ENCODE results near the gene ARID3B.
"Not testable (repeated sequence)": the region's sequence is repeated elsewhere in the genome, so short reads cannot be mapped to it uniquely, and the experiment has no call there.

ARID3B gene, protein sequence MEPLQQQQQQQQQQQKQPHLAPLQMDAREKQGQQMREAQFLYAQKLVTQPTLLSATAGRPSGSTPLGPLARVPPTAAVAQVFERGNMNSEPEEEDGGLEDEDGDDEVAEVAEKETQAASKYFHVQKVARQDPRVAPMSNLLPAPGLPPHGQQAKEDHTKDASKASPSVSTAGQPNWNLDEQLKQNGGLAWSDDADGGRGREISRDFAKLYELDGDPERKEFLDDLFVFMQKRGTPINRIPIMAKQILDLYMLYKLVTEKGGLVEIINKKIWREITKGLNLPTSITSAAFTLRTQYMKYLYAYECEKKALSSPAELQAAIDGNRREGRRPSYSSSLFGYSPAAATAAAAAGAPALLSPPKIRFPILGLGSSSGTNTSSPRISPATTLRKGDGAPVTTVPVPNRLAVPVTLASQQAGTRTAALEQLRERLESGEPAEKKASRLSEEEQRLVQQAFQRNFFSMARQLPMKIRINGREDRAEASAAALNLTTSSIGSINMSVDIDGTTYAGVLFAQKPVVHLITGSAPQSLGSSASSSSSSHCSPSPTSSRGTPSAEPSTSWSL

DNA sequence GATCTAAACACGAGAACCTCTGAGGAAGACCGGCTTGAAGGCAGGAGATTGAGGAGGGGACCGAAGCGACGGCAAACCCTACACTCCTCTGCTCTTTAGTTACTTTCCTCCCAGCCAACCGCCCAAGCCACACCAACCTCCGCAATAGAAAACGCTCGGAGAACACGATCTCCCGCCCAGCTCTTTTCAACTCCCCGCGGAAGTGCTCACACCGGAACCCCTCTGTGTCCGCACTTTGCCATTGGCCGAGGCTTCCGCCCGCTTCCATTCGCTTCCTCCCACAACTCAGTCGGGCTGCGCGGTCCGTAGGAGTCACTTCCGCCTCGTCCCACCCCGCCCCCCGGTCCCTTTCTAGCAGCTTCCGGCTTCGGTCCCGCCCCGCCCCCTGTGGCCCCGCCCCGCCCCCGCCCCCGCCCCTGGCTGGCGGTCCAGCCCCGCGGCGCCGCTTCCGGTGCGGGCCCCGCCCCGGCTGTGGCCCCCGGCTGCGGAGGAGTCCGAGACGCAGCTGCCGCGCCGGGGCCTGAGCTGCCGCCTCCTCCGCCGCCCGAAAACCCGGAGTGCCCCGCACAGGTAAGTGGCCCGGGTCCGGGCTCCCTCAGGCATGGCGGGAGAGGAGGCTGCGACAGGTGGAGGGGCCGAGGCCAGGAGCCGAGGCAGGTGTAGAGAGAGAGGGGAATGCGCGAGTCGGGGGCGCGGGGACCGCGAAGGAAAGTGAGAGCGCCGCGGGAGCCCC lies at the start of gene ARID3B:
Gene ARID3B (plus strand): TSS at position 460 of the 733 bp plus-strand sequence. CDS start 2,717 bp downstream, outside the sequence.
- DNase-seq (ENCODE audit: low spot score) = peak; percentile 98

DNA sequence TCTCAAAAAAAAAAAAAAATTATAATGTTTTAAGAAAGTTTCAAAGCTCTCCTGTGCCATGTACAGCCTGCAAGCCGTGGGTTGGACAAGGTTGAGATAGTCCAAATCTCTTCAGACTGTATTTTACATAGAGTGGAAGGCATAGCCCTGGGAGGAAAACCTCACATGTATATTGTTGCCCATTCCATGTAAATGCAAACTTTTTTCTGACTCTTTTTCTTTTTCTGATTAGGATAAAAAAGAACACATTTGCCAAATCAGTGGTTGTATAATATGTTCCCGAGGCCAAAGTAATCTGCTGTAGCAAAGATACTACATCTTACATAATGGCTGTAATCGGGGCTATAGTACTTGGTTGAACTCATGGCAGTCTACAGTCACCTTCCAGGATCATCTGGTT lies 44.4 kb upstream of the ARID3B start:
- no peak for DNase-seq (ENCODE audit: low spot score)

DNA sequence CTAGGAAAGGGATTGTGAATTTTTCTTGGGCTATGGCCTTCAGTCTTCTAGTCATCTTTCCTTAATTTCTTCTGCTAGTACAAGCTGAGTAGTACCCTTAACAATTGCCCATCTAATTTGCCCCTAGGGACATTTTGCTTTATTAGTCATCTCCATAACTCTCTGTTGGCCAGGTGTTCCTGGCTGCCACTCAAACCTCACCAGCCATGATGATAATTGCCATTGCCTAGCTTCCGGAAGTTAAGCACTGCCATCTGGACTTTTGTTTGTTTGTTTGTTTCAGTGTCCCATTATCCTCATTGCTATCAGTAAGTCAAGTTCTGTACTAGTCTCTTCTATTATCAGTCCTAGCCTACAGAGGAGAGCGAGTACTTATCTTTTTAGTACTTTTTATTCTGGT lies 43.4 kb upstream of the ARID3B start:
- DNase-seq (ENCODE audit: low spot score) = peak; percentile 18

DNA sequence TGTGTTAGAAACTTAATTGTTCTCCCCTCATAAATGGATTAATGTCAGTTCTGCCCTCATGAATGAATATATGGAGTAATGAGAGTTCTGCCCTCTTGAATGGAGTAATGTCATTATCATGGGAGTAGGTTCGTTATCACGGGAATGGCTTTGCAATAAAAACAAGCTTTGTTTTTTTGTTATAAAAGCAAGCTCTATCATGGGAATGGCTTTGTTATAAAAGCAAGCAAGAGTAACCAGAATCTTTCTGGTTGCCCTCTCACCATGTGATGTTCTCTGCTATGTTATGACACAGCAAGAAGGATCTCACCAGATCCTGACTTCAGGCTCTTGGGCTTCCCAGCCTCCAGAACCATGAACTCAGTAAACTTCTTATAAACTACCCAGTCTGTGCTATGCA lies 41.7 kb upstream of the ARID3B start:
- no peak for DNase-seq (ENCODE audit: low spot score)

DNA sequence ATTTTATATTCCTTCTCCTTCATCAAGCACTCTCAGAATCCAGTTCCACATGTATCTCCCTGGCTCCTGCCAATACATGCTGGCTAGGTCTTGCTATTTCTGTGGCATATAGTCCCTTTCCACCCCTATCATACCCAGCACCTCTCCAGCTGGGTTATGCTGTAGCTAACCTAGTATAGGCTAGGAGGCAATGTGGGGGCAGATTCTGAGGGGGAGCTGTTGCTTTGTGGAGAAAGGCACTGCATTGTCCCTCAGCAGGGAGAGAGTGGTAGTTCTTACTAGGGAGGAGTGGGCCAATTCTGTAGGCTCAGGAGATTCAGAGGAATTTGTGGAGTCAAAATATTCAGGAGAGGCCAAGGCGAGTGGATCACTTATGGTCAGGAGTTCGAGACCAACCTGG lies 40.6 kb upstream of the ARID3B start:
- DNase-seq (ENCODE audit: low spot score) = no peak

DNA sequence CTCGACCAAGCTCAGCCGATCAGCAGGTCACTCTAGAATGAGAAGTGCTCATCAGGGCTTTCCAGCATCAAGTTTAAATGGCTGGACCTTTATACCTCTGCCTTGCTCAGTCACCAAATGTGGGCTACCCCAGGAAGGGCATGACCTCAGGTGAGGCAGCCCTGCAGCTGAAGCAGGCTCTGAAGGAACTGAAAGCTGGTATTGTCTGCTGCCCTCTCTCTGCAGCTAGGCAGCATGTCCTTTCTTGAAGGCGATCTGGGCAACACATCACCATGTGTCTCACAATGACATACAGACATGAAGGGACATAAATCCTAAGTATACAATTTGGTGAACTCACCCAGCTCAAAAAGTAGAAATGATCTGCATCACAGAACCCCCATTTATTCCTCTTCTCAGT lies 38.7 kb upstream of the ARID3B start:
- no peak for DNase-seq (ENCODE audit: low spot score)

DNA sequence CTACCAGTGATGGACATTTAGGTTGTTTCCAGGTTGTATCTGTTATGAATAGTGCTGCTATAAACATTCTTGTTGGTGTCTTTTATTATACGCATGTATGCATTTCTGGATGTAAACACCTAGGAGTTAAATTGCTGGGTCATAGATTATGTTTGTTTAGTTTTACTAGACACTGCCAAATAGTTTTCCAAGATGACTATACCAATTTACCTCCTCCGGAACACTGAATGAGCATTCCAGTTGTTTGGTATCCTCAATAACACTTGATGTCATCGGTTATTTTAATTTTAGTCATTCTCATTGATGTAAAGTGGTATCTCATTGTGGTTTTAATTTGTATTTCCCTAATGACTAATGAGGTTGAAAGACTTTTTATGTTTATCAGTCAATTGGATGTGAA lies 36.6 kb upstream of the ARID3B start:
- no peak for DNase-seq (ENCODE audit: low spot score)

DNA sequence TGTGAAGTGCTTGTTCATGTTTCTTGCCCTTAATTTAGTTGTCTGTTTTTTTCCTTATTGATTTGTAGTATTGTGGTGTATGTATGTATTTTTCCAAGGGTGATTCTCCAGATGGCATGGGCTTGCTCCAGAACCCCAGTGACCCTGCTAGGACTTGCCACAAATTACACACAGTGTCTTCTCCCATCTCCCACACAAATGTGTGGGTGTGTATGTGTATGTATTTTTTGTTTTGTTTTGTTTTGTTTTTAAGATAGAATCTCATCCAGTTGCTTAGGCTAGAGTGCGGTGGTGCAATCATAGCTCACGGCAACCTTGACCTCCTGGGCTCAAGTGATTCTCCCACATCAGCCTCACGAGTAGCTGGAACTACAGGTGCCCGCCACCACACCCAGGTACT lies 36.2 kb upstream of the ARID3B start:
- no peak for DNase-seq (ENCODE audit: low spot score)

DNA sequence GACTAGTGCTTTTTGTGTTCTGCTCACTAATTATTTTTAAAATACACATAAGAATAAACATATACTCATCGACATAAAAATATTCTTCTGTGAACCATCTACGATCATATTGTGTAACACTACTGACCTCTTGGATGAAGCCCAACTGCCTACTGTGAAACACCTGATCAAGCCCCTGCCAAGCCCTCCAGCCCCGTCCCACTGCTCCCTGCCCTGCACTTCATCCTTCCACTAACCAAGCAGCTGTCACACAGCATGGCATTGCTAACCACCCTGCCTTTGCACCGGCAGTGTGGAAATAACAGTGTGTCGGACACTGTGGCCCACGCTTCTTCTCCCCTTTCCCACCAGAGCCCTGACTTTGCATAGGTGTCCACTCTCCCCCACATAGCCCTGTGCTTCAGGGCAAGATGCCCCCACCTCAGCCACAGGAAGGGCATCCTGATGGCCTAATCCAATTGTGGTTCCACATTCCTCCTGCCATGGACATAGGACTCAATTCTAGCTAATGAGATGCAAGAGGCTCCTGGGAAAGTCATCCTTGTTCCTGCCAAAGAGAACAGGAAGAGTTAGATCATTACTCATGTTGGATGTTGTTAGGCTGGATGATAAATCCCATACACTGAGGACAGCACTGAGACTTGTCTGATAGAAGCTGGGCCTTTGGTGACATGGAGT lies 35.0 kb upstream of the ARID3B start:
- no peak for DNase-seq (ENCODE audit: low spot score)

DNA sequence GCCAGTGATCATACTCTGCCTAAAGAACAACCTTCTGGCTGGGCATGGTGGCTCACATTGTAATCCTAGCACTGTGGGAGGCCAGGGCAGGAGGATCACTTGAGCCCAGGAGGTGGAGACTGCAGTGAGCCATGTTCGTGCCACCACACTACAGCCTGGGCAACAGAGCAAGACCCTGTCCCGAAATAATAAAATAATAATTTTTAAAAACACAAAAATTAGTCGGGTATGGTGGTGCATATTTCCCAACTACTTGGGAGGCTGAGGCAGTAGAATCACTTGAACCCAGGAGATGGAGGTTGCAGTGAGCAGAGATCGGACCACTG lies 34.5 kb upstream of the ARID3B start:
- DNase-seq (ENCODE audit: low spot score) = no peak

DNA sequence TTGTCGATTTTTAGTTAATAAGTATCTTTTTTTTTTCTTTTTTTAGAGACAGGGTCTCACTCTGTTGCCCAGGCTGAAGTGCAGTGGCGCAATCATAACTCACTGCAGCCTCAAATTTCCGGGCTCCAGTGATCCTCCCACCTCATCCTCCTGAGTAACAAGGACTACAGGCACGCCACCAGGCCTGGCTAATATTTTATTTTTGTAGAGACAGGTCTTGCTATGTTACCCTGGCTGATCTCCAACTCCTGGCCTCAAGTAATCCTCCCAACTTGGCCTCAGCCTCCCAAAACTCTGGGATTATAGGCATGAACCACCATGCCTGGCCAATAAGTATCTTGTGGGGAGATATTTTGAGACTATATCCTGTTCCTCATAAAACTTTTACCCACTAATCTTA lies 29.4 kb upstream of the ARID3B start:
- no peak for DNase-seq (ENCODE audit: low spot score)

DNA sequence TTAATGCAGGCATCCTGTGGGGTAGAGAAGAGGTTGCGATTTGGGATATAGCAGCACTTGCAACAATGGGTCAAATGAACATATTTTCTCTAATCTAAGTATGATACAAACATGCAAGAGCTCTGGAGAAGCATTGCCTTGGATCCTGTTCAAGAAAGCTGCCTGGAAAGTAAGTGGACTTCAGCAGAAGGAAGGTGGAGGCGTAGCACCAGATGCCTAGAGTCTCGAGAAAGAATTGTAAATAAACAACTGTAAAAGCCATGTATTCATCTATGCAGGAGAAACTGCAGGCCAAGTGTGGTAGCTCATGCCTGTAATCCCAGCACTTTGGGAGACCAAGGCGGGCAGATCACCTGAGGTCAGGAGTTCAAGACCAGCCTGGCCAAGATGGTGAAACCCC lies 27.0 kb upstream of the ARID3B start:
- DNase-seq (ENCODE audit: low spot score) = not testable (repeated sequence)

DNA sequence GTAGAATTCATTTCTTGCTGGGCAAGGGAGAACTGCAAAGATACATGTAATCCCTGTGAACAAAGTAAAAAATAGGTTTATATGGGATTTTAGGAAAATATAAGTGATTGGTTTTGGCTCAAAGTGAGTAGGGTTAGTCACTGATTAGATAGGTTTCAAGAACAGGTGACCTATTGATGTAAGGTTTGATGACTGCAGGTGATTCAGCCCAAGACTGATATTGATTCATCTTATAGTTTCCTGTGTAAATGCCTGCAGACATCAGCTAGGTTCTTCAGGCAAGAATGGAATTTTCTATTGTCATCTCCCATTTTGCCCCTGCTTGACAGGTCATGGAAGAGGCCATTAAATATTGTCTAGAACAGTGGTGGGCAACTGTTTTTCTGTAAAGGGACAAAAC lies 23.9 kb upstream of the ARID3B start:
- DNase-seq (ENCODE audit: low spot score) = no peak

DNA sequence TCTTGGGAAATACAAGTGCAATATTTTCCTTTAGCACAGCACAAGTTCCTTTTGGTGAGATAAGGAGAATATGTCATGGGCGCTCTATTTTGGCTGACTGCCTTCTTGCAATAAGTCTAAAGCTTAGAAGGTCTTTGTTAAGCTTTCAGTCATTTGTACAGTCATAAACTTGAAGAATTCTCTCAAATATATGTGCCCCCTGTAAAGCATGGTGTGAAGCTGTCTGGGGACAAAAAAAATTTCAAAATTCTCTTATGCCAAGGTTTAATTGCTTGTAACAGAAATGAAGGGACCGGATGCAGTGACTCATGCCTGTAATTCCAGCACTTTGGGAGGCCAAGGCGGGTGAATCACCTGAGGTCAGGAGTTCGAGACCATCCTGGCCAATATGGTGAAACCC lies 21.7 kb upstream of the ARID3B start:
- DNase-seq (ENCODE audit: low spot score) = no peak

DNA sequence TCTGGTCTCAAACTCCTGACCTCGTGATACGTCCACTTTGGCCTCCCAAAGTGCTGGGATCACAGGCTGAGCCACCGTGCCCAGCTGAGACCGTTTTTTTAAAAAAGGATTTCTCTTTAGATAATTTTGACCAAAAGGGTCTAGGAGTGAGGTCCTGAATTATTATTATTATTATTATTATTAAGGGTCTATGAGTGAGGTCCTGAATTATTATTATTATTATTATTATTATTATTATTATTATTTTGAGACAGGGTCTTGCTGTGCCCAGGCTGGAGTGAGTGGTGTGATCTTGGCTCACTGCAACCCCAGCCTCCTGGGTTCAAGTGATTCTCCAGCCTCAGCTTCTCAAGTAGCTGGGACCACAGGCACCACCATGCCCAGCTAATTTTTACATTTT lies 20.6 kb upstream of the ARID3B start:
- no peak for DNase-seq (ENCODE audit: low spot score)

DNA sequence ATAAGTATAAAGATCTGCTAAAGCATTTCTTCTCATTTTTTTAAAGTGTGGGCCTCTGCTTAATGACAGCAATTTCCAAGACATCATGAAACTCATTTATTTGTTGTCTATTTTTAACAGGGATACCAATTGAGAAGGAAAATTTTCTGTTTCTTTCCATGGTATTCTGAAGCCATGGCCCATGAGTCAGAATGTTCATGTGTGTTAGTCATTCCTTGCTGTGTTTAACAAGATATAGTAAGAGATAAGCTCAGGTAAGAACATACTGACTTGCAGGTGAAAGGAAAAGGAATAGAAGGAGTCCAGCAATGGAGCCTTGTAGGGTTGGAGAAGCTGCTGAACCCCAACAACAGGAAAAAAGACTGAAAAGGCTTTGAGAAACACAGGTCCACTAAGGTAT lies 17.0 kb upstream of the ARID3B start:
- no peak for DNase-seq (ENCODE audit: low spot score)

DNA sequence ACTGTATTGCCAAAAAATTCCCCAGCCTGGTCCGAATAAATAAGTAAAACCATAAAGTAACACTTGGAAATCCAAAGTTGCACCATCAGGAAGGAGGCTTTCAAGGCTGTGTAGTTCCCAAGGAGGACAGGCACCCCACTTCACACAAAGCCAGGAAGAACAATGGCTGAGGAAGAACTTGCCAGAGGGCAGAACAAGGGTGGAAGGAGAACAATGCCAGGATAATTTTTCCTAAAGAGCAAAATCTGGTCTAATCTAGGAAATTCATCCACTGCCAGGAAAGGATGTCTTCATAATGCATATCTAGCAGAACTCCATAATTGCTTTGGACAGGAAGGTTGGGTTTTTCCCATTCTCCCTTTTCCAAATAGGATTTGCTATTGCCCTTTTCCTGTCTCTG lies 15.7 kb upstream of the ARID3B start:
- no peak for DNase-seq (ENCODE audit: low spot score)

DNA sequence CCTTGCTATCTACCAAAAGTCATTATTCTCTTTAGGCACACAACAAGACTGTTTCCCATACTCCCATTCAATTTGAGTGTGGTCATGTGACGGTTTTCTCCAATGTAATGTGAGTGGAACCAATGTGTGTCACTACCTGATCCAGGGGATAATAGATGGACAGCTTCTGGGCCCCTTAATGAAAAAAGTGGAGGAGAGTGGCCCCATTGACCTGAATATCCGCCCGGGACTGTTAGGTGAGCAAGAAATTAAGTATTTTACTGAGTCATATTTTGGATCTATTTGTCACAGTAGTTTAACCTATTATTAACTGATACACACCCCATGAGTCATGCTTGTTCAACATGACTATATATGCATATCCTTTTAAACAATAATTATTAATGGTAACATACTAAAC lies 15.1 kb upstream of the ARID3B start:
- no peak for DNase-seq (ENCODE audit: low spot score)

DNA sequence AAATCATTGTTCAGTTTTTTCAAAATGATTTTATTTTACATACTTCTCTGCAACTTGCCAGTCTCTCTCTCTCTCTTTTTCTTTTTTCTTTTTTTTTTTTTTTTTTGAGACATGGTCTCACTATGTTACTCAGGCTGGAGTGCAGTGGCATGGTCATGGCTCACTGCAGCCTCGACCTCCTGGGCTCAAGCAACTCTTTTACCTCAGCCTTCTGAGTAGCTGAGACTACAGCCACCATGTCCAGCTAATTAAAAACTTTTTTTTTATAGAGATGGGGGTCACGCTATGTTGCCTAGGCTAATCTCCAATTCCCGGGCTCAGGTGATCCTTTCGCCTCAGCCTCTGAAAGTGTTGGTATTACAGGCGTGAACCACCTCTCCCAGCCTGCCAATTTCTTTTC lies 12.1 kb upstream of the ARID3B start:
- DNase-seq (ENCODE audit: low spot score) = no peak

DNA sequence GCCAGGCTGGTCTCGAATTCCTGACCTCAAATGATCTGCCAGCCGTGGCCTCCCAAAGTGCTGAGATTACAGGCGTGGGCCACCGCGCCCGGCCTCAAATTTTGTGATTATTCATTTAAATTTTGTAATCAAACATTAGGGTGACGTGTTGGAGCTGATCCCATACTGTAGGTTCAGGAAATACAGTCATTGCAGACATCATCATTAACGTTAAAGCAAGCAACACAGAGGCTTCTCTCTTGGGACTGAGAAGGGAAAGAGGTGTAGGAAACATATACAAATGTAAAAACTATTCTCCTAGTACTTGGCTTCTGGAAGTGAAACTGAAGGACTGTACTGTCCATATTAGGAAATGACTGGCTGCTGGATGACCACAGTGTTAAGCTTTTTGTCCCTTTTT lies 11.1 kb upstream of the ARID3B start:
- no peak for DNase-seq (ENCODE audit: low spot score)

DNA sequence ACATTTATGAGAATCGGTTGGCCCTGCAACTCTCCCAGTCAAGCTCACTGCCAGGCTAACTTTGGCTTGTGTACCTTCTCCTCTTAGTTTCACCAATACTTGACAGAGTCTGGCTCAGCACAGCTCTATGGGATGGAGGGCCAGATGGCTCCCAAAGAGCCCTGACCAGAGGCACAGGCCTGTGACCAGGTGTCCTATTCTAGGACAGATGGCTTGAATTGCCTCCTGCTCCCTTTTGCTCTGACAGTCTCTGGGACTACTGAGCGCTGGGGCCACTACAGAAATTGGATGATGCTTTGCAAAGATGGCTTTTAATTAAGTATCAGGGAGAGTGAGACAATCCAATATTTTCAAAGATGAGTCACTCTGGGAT lies 10.3 kb upstream of the ARID3B start:
- DNase-seq (ENCODE audit: low spot score) = no peak

DNA sequence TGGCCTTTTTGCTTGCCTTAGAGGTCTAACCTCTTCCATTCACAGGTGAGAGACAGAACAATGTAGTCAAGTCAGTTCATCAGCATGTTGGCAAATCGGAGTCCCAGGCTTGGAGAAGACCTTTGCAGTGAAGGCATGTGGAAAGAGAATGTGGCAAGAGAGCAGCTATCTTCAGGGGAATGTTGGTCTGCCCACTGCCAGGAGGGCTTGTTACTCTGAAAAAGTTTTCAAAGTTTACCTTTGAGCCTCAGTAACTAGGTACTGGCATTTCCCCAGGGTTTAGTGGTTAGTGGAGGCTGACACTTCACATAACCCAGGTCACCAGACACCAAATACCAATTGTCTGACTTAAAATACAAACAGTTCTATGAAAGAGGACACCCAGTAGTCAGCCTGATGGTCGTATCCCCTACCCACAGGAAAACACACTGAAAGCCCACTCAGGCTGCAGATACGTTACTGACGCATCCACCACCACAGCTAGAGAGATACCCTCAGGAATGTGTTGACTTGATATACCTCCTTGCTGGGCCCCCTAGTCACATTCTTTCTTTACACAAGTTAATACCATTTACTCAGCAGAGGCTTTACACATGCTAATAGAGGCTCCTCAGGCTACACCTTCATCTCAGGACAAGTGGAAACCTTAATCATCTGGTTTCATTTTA lies 9.7 kb upstream of the ARID3B start:
- DNase-seq (ENCODE audit: low spot score) = no peak
